ENCODE measurements around the gene FBXW7. TPM values are rescaled to one million over a fixed set of nuclear protein-coding genes. Genes with fewer than 3 reads are reported as not detected.

FBXW7 gene
- total RNA-seq, 1 experiment from 2014 or later, result 23.0 TPM

DNA sequence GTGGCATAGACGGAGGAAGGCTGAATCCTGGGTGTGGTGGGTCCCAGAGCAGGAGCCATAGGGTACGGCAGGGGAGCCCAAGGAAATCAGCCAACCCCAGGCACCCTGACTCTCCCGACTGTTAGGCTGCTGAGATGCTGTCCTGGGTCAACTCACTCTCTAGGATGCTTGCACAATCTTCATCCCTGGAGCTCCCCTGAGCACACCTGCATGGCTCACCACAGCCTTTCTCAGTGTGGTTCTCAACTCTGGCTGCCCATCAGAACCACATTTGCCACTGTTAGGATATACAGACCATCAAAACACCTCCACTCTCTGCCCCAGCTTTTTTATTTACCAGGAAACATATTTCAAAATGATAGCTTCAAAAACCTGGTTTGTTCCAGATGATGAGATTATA, 236.3 kb downstream of the FBXW7 start:
- POLR2A ChIA-PET, result no interaction called here
- TF ChIP-seq FOSL1 (IDR thresholded peaks at IDR 0.05; ENCODE audit: low read depth) (no peak), ZFX (IDR thresholded peaks at IDR 0.05) (no peak), ELF1 (IDR thresholded peaks at IDR 0.05; ENCODE audit: borderline replicate concordance, low read depth) (no peak), TCF7L2 (IDR thresholded peaks at IDR 0.05; ENCODE audit: borderline replicate concordance, extremely low read depth, insufficient read depth, insufficient read length) (no peak), EZH2 (IDR thresholded peaks at IDR 0.05) (no peak), POLR2AphosphoS5 (IDR thresholded peaks at IDR 0.05; ENCODE audit: low read depth, low read length) (no peak), SP1 (IDR thresholded peaks at IDR 0.05; ENCODE audit: low read depth) (no peak), SRF (IDR thresholded peaks at IDR 0.05; ENCODE audit: low read depth) (no peak), ATF3 (IDR thresholded peaks at IDR 0.05) (no peak), RAD21 (IDR thresholded peaks at IDR 0.05; ENCODE audit: low read depth) (no peak), EGR1 (IDR thresholded peaks at IDR 0.05; ENCODE audit: low read depth) (no peak), YY1 (IDR thresholded peaks at IDR 0.05; ENCODE audit: extremely low read depth, insufficient replicate concordance, low read depth, low read length) (no peak), SIN3A (IDR thresholded peaks at IDR 0.05; ENCODE audit: low read depth) (no peak), CBX3 (IDR thresholded peaks at IDR 0.05; ENCODE audit: low read depth) (no peak), JUND (IDR thresholded peaks at IDR 0.05) (no peak)
- TF ChIP-seq, protein P1, sequence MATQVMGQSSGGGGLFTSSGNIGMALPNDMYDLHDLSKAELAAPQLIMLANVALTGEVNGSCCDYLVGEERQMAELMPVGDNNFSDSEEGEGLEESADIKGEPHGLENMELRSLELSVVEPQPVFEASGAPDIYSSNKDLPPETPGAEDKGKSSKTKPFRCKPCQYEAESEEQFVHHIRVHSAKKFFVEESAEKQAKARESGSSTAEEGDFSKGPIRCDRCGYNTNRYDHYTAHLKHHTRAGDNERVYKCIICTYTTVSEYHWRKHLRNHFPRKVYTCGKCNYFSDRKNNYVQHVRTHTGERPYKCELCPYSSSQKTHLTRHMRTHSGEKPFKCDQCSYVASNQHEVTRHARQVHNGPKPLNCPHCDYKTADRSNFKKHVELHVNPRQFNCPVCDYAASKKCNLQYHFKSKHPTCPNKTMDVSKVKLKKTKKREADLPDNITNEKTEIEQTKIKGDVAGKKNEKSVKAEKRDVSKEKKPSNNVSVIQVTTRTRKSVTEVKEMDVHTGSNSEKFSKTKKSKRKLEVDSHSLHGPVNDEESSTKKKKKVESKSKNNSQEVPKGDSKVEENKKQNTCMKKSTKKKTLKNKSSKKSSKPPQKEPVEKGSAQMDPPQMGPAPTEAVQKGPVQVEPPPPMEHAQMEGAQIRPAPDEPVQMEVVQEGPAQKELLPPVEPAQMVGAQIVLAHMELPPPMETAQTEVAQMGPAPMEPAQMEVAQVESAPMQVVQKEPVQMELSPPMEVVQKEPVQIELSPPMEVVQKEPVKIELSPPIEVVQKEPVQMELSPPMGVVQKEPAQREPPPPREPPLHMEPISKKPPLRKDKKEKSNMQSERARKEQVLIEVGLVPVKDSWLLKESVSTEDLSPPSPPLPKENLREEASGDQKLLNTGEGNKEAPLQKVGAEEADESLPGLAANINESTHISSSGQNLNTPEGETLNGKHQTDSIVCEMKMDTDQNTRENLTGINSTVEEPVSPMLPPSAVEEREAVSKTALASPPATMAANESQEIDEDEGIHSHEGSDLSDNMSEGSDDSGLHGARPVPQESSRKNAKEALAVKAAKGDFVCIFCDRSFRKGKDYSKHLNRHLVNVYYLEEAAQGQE (IDR thresholded peaks at IDR 0.05; ENCODE audit: low read depth), result no peak

More for the DNA sequence above, 236.3 kb downstream of the FBXW7 start:
- Histone ChIP-seq H3K27ac (ENCODE audit: low read depth, low read length) (no peak overlapping the region), H3K4me1 (ENCODE audit: control insufficient read depth in 1 of 2, insufficient read depth in 2 of 2, low read length in 2 of 2) (no peaks in the 10 kb centered on the region), H3K4me2 (ENCODE audit: low read length) (no peak overlapping the region), H3K27me3 (ENCODE audit: insufficient read depth, low read length) (no peaks in the 10 kb centered on the region), H3K4me3 (replicated peaks in 1 of 2; ENCODE audit: low read depth in 1 of 2, low read length in 2 of 2) (no peak overlapping the region), H3K79me2 (ENCODE audit: insufficient read depth, low read length) (no peaks in the 10 kb centered on the region), H3K9me3 (ENCODE audit: control insufficient read depth in 1 of 2, insufficient read depth in 1 of 2, low read depth in 1 of 2, low read length in 2 of 2) (no peaks in the 10 kb centered on the region), H3K9ac (ENCODE audit: low read length) (no peak overlapping the region), H3K9me2 (ENCODE audit: insufficient read depth) (no peaks in the 10 kb centered on the region), H4K20me1 (ENCODE audit: insufficient read depth) (no peaks in the 10 kb centered on the region), H3K36me3 (ENCODE audit: control insufficient read depth in 1 of 2, insufficient read depth in 2 of 2, low read length in 2 of 2) (no peaks in the 10 kb centered on the region), H2AFZ (ENCODE audit: low read depth, low read length, poor library complexity, severe bottlenecking) (no peak overlapping the region)
- ChIA-PET RAD21 (ENCODE audit: low non-redundant PET in 1 of 2, low total read pairs in 2 of 2, uncharacterized antibody in 2 of 2, unreplicated experiment in 2 of 2) (no interaction called here), CTCF (no interaction called here)
- ATAC-seq, result no peak
- no peak for DNase-seq (ENCODE audit: low read depth, low spot score)
- intact Hi-C loops (cut with micrococcal nuclease), result no loop called here
- BruUV-seq (replicated peaks), result no TSS peak

All from HCT116 (cell line).